Measurements from ENCODE around the gene SASH1.

GRCh38 chr6:148524976-148525375 lies 182.3 kb downstream of the SASH1 start:
- TF ChIP-seq GATA2 (IDR thresholded peaks at IDR 0.05; ENCODE audit: low read depth, low read length) (no peak), GATA3 (IDR thresholded peaks at IDR 0.05; ENCODE audit: low read depth, low read length) (no peak)

All from SH-SY5Y (cell line).